A172 (cell line): ENCODE measurements around the gene RAB40C. TPM values are rescaled to one million over a fixed set of nuclear protein-coding genes. Genes with fewer than 3 reads are reported as not detected.

Experiments
- DNase-seq: peaks from one replicate; pipeline ENCODE4 v3.0.0-alpha.2; 2015; ENCODE audit warnings: low spot score
- total RNA-seq: library from RNA; depleted of rRNA; stranded (reverse); fragments of >200 nt; shearing (Covaris generic); gene quantifications from 2 replicates; pipeline ENCODE4 v1.2.3, GENCODE V29; 2014

Gene RAB40C
- total RNA-seq, 1 experiment from 2014 or later, result 16.8 TPM

DNA sequence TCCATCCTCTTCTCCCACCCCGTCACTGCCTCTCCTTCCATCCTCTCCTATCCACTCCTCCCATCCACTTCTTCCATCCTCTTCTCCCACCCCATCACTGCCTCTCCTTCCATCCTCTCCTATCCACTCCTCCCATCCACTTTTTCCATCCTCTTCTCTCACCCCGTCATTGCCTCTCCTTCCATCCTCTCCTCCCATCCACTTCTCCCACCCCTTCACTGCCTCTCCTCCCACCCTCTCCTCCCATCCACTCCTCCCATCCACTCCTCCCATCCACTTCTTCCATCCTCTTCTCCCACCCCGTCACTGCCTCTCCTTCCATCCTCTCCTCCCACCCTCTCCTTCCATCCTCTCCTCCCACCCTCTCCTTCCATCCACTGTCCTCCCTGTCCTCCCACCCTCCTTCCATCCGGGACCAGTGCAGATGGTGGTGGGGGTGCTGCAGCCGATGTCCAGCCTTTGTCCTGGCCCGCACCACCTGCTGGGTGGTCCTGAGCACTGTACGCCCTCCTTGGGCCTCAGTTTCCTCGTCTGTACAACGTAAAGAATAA, 42.0 kb downstream of the RAB40C start:
- no peak for DNase-seq

DNA sequence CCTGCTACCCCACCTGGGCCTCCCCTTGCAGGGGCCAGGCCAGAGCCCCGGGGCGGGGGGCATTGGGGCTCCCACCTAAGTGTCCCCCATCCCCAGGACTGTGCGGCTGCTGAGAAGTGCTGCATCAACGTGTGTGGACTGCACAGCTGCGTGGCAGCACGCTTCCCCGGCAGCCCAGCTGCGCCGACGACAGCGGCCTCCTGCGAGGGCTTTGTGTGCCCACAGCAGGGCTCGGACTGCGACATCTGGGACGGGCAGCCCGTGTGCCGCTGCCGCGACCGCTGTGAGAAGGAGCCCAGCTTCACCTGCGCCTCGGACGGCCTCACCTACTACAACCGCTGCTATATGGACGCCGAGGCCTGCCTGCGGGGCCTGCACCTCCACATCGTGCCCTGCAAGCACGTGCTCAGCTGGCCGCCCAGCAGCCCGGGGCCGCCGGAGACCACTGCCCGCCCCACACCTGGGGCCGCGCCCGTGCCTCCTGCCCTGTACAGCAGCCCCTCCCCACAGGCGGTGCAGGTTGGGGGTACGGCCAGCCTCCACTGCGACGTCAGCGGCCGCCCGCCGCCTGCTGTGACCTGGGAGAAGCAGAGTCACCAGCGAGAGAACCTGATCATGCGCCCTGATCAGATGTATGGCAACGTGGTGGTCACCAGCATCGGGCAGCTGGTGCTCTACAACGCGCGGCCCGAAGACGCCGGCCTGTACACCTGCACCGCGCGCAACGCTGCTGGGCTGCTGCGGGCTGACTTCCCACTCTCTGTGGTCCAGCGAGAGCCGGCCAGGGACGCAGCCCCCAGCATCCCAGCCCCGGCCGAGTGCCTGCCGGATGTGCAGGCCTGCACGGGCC, 42.8 kb downstream of the RAB40C start:
- no peak for DNase-seq

DNA sequence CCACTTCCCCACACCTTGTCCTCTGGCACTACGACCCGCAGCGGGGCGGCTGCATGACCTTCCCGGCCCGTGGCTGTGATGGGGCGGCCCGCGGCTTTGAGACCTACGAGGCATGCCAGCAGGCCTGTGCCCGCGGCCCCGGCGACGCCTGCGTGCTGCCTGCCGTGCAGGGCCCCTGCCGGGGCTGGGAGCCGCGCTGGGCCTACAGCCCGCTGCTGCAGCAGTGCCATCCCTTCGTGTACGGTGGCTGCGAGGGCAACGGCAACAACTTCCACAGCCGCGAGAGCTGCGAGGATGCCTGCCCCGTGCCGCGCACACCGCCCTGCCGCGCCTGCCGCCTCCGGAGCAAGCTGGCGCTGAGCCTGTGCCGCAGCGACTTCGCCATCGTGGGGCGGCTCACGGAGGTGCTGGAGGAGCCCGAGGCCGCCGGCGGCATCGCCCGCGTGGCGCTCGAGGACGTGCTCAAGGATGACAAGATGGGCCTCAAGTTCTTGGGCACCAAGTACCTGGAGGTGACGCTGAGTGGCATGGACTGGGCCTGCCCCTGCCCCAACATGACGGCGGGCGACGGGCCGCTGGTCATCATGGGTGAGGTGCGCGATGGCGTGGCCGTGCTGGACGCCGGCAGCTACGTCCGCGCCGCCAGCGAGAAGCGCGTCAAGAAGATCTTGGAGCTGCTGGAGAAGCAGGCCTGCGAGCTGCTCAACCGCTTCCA, 43.6 kb downstream of the RAB40C start:
- no peak for DNase-seq

DNA sequence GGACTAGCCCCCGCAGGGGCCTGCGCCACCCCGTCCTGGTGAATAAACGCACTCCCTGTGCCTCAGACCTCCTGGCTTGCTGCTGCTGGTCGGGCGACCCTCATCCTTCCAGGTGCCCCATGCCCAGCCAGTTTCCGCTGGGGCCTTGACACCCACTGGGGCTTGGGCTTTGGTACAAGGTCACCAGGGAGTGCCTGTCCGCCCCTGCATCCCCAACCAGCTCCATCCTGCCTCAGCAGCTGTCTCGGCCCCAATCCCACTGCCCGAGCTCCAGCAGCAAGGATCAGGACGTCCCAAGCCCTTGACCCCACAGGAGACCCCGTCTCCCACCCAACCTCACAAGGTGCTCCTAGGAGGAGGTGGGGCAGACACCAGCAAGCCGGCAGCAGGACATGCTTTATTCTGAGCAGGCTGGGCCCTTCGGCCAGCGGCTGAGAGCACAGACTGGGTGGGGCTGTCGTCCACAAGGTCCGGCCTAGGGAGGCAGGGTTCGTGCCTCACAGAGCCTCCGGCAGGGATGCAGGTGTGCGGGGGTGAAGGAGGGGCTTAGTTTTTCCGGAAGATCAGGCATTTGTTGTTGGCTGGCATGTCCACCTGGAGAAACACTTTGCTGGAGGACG, 44.3 kb downstream of the RAB40C start:
- no peak for DNase-seq

DNA sequence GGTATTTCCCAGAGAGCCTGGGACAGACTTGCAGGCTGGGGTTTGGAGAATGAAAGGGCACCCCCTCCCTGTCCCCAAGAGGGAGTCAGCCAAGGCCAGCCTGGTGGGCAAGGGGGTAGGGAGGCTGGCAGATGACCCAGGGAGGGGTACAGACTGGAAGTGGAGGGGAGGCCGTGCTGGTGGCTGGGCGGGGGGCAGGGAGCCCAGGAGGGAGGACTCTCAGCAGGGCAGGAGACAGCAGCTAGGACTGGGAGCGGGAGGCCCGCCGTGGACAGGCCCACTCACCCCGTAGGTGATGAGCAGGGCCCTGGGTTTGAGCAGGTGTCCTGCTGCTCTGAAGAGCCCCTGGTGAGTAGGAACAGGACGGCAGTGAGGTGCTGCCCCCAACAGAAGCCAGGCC, 45.1 kb downstream of the RAB40C start:
- no peak for DNase-seq

DNA sequence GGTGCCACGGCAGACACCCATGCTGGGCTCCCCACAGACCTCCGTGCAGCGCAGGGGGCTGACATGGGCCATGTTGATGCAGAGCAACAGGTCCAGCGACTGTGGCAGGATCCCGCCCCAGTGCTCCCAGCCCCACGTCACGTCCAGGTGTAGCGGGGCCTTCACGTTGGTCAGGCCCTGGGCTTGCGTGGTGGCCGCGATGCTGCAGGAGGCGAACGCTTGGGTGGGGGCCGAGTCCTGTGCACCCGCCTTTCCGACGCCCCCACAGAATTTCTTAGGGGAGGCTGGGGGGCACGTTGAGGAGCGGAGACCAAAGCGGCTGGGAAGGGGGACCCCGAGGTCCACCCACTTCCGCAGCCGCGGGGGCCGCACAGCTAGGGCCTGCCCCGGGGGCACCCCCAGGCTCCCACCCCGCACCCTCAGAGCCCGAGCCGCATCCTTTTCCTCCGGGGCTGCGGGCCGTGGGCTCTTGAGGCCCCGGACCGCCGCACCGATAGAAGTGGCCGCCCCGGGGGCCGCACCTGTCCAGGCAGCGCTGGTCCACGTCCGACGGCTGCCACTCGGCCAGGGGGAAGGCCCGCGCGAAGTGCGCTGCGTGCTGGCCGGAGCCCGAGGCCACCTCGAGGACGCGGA, 45.8 kb downstream of the RAB40C start:
- DNase-seq, result no peak

DNA sequence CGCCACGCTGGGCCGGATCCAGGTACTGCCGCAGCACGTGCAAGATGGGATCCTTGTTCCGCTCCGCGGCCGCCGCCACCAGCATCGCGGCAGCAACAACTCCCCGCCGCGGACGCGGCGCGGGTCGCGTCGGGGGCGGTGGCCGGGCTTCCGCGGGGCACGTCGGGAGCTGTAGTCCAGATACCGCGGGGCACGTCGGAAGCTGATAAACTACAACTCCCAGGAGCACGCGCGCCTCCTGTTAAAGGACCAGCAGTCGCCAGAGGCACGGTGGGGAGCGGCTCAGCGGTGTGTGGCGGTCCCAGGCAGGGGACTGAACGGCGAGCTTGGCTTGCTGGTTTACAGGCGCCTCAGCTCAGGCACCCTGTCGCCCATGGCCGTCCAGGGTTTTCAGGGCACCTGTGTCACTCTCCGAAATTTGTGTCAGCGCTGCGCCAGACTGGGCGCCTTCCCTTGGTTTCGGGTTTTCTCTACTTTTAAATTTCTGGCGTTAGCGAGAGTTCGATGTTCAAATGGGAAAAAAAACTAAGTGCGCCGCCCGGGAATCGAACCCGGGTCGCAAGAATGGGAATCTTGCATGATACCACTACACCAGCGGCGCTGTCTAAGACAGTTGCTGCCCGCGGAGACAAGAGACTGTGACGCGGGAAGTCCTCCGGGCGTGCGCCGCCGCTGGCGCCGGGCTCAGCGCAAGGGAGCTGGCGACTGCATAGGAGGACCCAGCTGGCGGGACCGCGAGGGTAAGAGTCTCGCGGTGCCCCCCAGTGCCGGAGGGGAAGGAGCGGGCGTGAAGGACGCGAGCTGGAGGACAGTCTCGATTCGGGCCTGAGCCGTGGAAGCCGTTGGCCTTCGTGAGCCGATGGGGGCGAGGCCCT, 46.6 kb downstream of the RAB40C start, which contains the start of gene METTL26:
TSS of gene METTL26 (minus strand) at position 100 of the 875 bp plus-strand sequence. CDS start at position 85, 15 bp downstream.
- peak; percentile 92 for DNase-seq

DNA sequence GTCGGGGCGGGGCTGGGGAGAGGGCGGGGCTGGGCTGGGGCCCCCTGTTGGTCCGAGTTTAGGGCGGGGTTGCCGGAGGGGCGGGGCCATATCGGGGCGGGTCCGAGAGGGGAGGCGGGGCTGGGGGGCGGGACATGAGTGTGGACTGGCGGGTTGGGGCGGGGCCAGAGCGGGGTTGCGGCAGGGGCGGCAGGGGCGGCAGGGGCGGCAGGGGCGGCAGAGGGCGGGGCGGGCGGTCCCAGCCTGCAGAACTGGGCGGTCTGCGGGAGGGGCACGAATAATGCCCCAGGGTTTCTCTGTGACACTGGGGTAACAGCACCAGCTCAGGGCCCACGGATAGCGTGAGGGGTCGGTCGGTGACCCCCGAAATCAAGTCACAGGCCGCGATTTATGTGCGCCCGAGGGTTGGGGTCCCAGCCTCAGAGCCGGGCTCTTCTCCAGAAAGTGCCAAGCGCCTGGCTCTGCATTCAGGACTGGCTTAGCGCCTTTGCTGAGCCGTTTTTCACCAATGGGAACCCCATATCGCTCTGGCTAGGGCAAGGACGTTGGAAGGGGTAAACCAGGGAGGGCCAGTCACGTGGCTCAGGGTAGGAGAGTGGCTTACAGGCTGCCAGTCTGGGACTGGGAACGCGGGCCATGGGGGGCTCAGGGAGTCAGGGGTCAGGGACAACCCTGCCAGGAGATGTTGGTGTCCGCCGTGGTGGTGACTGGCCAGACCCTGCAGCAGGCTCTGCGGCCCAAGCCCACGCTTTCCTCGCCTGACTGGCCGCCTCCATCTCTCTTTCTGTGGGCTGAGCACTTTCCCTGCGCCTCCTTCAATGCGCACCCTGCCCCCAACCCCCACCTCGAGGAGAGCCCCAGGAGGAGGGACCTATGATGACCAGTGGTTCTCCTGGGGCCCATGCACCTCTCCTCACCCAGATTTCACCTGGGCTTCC, 47.5 kb downstream of the RAB40C start:
- no peak for DNase-seq

DNA sequence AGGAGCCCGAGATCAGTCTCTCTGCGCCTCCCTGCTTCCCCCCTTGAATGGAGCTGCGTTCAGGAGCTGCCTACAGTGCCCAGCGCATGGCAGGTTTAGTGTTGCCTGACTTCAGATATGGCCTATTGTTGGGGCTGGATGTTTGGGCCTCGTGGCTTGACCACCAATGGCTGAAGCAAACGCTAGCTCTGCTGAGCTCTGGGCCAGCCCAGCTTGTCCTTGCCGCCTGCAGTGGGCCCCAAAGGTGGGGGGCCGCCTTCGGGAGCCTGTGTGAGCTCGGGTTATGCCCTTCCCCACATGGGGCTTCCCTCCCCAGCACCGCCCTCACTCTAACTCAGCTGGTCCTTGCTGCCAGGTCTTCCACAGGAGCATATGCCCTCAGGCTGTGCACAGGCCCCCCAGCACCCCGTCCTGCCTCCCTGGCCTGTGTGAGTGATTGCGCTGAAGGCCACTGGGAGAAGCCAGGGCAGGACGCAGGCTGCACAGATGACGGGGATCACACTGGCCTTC, 48.2 kb downstream of the RAB40C start:
- no peak for DNase-seq

DNA sequence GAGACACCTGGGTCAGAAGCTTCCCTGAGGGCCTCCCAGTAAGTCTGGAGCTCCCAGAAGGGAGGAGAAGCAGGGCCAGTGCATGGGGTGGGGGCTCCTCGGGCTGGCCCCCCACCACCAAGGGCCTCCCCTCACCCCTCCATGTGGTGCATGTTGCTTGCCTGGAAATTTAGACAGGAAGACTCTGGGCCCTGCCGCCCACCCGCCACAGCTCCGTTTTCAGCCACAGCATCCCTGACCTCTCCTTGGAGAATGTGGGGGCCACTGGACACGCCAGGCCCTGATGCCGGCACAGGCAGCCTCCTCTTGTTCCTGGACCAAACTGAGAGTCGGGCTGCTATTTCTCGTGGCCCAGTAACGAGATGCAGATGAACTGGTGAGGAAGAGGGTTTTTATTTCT, 49.0 kb downstream of the RAB40C start:
- DNase-seq, result no peak

DNA sequence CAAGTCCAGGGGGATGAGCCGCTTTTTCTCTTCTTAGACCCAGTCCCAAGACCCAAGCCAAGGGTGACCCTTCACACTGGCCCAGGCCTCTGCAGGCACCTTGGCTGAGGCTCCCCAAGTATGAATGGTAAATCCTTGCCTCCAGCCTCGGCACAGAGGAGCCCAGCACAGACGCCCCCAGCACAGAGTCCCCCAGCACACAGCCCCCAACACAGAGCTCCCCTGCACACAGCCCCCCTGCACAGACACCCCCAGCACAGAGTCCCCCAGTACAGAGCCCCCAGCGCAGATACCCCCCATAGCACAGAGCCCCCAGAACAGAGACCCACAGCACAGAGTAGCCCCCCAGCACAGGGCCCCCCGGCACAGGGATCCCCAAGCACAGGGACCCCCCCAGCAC, 50.7 kb downstream of the RAB40C start:
- no peak for DNase-seq

DNA sequence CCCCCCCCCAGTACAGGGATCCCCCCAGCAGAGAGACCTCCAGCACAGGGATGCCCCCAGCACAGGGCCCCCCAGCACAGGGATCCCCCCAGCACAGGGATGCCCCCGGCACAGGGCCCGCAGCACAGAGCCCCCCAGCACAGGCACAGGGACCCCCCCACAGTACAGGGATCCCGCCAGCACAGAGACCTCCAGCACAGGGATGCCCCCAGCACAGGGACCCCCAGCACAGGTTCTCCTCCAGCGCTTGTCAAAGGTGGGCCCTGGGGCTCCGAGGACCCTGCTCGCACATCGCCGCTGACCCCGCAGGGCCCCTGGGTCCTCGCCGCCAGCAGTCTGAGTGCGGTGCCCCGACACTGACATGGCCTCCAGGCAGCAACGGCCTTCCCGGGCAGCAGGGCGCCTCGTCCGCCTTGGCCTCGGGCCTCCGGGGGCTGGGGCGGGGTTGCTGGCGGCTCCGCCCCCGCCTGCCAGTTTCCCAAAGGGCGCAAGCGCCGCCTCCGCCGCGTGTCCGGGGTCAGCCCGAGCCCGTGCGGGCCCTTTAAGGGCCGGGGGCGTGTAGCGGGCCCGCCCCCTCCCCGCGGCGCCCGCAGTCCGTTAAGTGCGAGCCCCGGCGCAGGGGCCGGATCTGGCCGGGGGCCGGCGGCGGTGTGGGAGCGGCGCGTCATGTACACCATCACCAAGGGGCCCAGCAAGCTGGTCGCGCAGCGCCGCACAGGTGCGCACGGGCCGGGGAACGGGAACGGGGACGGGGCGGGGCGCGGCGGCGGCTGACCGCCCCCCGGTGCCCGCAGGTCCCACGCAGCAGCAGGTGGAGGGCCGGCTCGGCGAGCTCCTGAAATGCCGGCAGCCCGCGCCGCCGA, 51.7 kb downstream of the RAB40C start, which contains the start of gene MCRIP2:
TSS of gene MCRIP2 (plus strand) at position 503 of the 863 bp plus-strand sequence. CDS start at position 667, 164 bp downstream.
- peak; percentile 45 for DNase-seq

DNA sequence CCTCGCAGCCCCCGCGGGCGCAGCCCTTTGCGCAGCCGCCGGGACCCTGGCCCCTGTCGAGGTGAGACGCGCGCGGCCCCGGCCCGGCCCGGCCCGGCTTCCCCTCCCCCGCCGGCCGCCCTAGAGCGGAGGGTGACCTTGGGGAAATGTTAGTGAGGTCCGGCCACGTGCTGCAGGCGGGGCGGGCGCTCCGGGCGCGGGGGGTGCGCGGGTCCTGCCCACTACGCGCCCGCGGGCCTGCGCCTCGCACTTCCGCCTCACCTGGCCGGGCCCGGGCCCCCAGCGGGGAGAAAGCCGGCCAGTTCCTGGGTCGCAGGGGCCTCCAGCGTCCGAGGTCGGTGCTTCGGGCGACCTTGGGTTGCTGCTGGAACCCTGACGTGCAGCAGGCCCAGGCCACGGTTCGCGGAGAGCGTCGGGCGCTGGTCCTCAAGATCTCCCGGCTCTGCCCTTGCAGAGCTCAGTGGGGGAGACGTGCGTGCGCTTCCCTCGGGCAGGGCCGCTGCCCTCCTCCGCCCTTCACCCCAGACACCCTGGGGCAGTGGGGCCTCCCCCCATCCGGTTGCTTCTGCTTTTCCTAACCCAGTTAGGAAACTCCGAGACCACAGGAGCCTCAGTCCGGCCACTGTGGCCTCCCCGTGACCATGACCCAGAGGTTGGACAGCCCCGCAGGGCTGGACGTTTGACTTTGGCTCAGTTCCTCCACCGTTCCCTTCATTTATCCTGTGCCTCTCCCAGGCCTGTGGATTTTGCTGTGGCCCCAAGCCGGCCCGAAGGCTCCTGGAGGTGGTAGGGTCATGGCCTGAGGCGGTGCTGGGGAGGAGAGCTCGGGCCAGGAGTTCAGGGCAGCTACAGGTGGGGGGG, 52.6 kb downstream of the RAB40C start:
- DNase-seq, result no peak

DNA sequence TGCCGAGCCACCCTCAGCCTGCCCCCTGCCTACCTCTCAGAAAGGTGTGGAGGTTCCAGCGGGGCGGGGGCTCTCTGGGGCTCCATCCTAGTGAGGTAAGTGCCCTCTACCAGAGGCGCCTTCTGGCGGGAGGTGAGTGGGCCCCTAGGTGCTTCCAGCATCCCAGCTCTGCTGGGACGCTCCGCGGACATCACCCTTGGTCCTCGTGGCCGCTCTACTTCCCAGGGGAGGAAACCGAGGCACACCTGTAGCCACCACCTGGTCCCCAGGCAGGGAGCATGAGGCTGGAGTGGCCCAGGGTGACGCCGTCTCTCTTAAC, 53.1 kb downstream of the RAB40C start:
- no peak for DNase-seq

DNA sequence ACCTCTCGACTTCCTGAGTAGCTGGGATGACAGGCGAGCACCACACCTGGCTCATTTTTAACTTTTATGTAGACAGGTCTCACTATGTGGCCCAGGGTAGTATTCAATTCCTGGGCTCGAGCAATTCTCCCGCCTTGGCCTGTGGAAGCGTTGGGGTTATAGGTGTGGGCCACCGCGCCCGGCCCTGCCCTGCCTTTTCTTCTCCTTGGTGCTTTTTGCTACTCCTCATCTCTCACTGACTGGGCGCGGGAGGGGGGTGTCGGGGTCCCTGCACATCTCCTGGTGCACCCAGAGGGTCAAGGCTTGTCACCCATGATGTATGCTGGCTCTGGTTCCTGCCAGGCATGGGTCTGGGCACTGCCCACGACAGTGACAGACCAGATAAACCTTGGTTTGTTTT, 54.7 kb downstream of the RAB40C start:
- DNase-seq, result no peak

DNA sequence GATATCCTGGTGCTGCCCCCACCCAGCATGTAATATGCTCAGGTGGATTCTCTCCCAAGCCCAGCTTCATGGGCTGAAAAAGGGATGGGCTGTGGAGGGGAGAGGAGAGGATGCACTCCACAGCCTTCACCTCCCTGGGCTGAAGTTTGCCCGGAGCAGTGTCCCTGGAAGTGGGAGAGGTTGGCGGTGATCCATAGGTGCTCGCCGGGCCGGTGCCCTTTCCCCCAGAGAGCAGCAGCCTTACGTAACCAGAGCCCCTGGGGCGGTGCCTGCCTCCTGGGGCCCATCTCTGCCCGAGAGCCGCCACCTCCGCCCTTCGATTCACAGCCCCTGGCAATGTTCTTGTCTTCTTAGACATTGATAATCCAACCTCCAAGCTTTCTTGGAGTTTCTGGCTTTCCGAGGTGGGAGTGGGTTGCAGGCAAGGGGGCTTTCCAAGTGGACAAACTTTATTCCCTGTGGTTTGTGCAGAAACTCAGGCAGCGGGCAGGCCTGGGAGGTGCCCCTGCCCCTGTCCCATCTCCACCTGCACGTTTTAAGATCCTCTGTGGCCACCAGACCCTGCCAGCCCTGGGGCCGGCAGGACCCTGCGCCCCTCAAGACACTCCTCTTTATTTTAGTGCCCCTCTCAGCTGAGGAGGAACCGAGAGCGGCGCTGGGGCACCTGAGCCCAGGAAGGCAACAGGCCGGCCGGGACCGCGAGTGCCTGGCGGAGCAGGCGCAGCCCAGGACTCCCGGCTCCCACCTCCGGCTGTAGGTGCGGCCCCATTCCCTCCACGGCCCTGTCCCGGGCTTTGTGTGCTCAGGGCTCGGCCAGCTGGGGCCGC, 56.2 kb downstream of the RAB40C start:
- DNase-seq, result no peak
